ENCODE results near the gene LARP6. TPM values are rescaled to one million over a fixed set of nuclear protein-coding genes. Genes with fewer than 3 reads are reported as not detected.
A peak's percentile ranks its signal among the peaks of the same experiment; 100 is the strongest.

The LARP6 gene
- total and polyA plus RNA-seq, 4 donors = 0.89 to 2.9 (median 1.5) TPM

- TF ChIP-seq ZBTB33 (IDR thresholded peaks at IDR 0.05) (no peak), JUND (IDR thresholded peaks at IDR 0.05) (no peak), HNF4A (conservative IDR thresholded peaks at IDR 0.05) (no peak), FOXA1 (IDR thresholded peaks at IDR 0.05) (no peak), ATF3 (IDR thresholded peaks at IDR 0.05) (no peak), EGR1 (IDR thresholded peaks at IDR 0.05; ENCODE audit: low read depth in 2 of 2) (no peak), SP1 (IDR thresholded peaks at IDR 0.05) (no peak), FOXA2 (IDR thresholded peaks at IDR 0.05) (no peak)
Measured at GRCh38 chr15:70902107-70902506, 48.1 kb upstream of the LARP6 start (continued).

GRCh38 chr15:70892912-70893560, 39.1 kb upstream of the LARP6 start:
- Histone ChIP-seq H3K27me3 (ENCODE audit: control insufficient read depth in 4 of 4, insufficient read depth in 4 of 4, low read length in 3 of 4) (no peaks in the 10 kb centered on the region), H3K27ac (ENCODE audit: low read depth in 1 of 2, low read length in 2 of 2) (peak overlapping the region in 1 of 2 donors; percentile 2), H3K9ac (ENCODE audit: low read depth in 1 of 2, low read length in 2 of 2) (no peak overlapping the region), H3K4me1 (ENCODE audit: control insufficient read depth in 4 of 4, insufficient read depth in 4 of 4, low read length in 3 of 4) (peaks cover 3 to 23% (median 13%) of the 10 kb centered on the region in 4 donors), H3K9me3 (ENCODE audit: control insufficient read depth in 4 of 4, low read length in 3 of 4) (no peaks in the 10 kb centered on the region), H3K36me3 (ENCODE audit: control insufficient read depth in 4 of 4, insufficient read depth in 3 of 4, low read depth in 1 of 4, low read length in 3 of 4) (no peaks in the 10 kb centered on the region), H3K4me3 (ENCODE audit: low read depth in 1 of 3, low read length in 3 of 3) (peak overlapping the region; percentile 60 to 82 (median 62))
- DNase-seq (ENCODE audit: low spot score) = no peak
- TF ChIP-seq RAD21 (IDR thresholded peaks at IDR 0.05) = peak; percentile 38 to 41
- TF ChIP-seq HNF4A (conservative IDR thresholded peaks at IDR 0.05) = no peak
- WGBS = 9% methylated on average over 10 of the region's 10 CpGs

DNA sequence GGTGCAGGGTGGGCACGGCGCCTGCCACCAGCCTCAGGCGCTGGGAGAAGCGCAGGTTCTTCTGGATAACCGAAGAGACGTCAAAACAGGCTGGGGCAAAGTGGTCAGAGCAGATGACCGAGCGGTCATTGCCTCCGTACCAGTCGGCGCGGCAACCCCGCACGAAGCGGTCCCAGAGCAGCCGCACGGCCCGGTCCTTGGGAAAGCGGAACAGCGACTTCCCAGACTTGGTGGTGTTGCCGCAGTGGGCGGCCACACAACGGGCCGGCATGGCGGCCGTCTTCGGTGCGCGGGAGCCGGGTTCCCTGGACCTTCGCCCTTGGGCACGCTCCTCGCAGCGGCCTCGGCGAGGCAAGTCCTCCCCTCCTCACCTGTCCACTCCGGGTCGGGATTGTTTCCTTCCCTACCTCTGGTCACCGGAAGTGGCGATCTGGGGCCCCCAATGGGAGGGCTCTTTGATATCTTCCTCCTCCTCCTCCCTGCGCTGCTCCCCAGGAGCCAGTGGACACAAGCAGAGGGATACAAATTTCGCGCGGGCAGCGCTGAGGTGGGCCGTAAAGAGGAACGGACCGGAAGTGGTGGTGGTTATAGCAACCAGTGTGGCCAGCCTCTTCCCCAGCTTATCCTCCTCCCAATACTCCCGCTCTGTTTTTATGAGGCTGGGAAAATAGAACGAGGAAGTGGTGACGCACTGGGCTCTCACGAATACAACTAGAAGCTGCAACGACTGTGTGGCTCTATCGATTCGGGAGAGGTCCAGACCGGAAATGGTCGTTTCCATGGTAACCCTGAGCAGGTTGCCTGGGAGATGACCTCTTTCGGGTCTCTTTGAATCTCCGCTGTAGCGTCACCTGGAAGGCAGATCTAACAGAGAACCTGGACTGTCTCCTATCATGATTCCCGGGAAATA, 38.3 kb upstream of the LARP6 start, which contains the start of the genes LRRC49 and THAP10:
LRRC49 (plus strand) TSS at position 825 of the 910 bp plus-strand sequence; CDS start at position 894, 69 bp downstream.
THAP10 (minus strand) TSS at position 432 of the 910 bp plus-strand sequence; CDS start at position 271, 161 bp downstream.
- no peaks in the 10 kb centered on the region for H3K27me3 ChIP-seq (ENCODE audit: control insufficient read depth in 4 of 4, insufficient read depth in 4 of 4, low read length in 3 of 4)
- under 1% methylated on average over 61 of the region's 61 CpGs for WGBS
- TF ChIP-seq, protein P1, sequence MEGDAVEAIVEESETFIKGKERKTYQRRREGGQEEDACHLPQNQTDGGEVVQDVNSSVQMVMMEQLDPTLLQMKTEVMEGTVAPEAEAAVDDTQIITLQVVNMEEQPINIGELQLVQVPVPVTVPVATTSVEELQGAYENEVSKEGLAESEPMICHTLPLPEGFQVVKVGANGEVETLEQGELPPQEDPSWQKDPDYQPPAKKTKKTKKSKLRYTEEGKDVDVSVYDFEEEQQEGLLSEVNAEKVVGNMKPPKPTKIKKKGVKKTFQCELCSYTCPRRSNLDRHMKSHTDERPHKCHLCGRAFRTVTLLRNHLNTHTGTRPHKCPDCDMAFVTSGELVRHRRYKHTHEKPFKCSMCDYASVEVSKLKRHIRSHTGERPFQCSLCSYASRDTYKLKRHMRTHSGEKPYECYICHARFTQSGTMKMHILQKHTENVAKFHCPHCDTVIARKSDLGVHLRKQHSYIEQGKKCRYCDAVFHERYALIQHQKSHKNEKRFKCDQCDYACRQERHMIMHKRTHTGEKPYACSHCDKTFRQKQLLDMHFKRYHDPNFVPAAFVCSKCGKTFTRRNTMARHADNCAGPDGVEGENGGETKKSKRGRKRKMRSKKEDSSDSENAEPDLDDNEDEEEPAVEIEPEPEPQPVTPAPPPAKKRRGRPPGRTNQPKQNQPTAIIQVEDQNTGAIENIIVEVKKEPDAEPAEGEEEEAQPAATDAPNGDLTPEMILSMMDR (IDR thresholded peaks at IDR 0.05; ENCODE audit: low read depth, low read length, missing input control) = no peak
- TF ChIP-seq YY1 (IDR thresholded peaks at IDR 0.05) (peak; percentile 80), EGR1 (IDR thresholded peaks at IDR 0.05; ENCODE audit: low read depth in 2 of 2) (no peak), JUND (IDR thresholded peaks at IDR 0.05) (no peak), GABPA (IDR thresholded peaks at IDR 0.05 in 1 of 2, conservative IDR thresholded peaks at IDR 0.05 in 1 of 2) (peak; percentile 94 to 96), RXRA (IDR thresholded peaks at IDR 0.05) (peak; percentile 85 to 94), RAD21 (IDR thresholded peaks at IDR 0.05) (peak in 1 of 2 donors; percentile 3), ATF3 (IDR thresholded peaks at IDR 0.05) (no peak), HNF4G (IDR thresholded peaks at IDR 0.05) (no peak), ZBTB33 (IDR thresholded peaks at IDR 0.05) (no peak), MAX (IDR thresholded peaks at IDR 0.05) (no peak), FOXA2 (IDR thresholded peaks at IDR 0.05) (no peak), NR2F2 (IDR thresholded peaks at IDR 0.05) (peak; percentile 72), SP1 (IDR thresholded peaks at IDR 0.05) (no peak)
- TF ChIP-seq, protein P2, sequence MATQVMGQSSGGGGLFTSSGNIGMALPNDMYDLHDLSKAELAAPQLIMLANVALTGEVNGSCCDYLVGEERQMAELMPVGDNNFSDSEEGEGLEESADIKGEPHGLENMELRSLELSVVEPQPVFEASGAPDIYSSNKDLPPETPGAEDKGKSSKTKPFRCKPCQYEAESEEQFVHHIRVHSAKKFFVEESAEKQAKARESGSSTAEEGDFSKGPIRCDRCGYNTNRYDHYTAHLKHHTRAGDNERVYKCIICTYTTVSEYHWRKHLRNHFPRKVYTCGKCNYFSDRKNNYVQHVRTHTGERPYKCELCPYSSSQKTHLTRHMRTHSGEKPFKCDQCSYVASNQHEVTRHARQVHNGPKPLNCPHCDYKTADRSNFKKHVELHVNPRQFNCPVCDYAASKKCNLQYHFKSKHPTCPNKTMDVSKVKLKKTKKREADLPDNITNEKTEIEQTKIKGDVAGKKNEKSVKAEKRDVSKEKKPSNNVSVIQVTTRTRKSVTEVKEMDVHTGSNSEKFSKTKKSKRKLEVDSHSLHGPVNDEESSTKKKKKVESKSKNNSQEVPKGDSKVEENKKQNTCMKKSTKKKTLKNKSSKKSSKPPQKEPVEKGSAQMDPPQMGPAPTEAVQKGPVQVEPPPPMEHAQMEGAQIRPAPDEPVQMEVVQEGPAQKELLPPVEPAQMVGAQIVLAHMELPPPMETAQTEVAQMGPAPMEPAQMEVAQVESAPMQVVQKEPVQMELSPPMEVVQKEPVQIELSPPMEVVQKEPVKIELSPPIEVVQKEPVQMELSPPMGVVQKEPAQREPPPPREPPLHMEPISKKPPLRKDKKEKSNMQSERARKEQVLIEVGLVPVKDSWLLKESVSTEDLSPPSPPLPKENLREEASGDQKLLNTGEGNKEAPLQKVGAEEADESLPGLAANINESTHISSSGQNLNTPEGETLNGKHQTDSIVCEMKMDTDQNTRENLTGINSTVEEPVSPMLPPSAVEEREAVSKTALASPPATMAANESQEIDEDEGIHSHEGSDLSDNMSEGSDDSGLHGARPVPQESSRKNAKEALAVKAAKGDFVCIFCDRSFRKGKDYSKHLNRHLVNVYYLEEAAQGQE (IDR thresholded peaks at IDR 0.05) = no peak

More for the DNA sequence above, 38.3 kb upstream of the LARP6 start, which contains the start of the genes LRRC49 and THAP10:
- Histone ChIP-seq H3K36me3 (ENCODE audit: control insufficient read depth in 4 of 4, insufficient read depth in 3 of 4, low read depth in 1 of 4, low read length in 3 of 4) (no peaks in the 10 kb centered on the region), H3K4me1 (ENCODE audit: control insufficient read depth in 4 of 4, insufficient read depth in 4 of 4, low read length in 3 of 4) (peaks cover 3 to 23% (median 13%) of the 10 kb centered on the region in 4 donors), H3K27ac (ENCODE audit: low read depth in 1 of 2, low read length in 2 of 2) (peak within 1 kb of the TSS; percentile 2 to 11), H3K4me3 (ENCODE audit: low read depth in 1 of 3, low read length in 3 of 3) (peak within 1 kb of the TSS; percentile 60 to 82 (median 62)), H3K9me3 (ENCODE audit: control insufficient read depth in 4 of 4, low read length in 3 of 4) (no peaks in the 10 kb centered on the region), H3K9ac (ENCODE audit: low read depth in 1 of 2, low read length in 2 of 2) (no peak within 1 kb of the TSS)
- DNase-seq (ENCODE audit: low spot score) = peak; percentile 76
